ENCODE data around the gene TSN. TPM values are rescaled to one million over a fixed set of nuclear protein-coding genes. Genes with fewer than 3 reads are reported as not detected.

The TSN gene
- total and polyA plus RNA-seq, 10 of the 15 experiments (the other 5 are each of a cell fraction or from before 2014, with no cell fraction given), result 45.6 to 102 (median 59.2) TPM

GRCh38 chr2:121777699-121778058 is 22.2 kb downstream of the TSN start:
- H4K20me1 ChIP-seq (ENCODE audit: control insufficient read depth, insufficient read depth), result no peaks in the 10 kb centered on the region
- intact Hi-C loops (cut with micrococcal nuclease; ENCODE audit: unreplicated experiment), result no loop called here
- CTCF ChIA-PET, result no interaction called here
- H3K79me2 ChIP-seq (ENCODE audit: control insufficient read depth, insufficient read depth, low read length), result no peaks in the 10 kb centered on the region
- in situ Hi-C loops (cut with MboI), result no loop called here
- H3K36me3 ChIP-seq (ENCODE audit: control insufficient read depth in 2 of 2, insufficient read depth in 2 of 2, low read length in 1 of 2), result no peaks in the 10 kb centered on the region
- ATAC-seq (no peak), DNase-seq (ENCODE audit: low read depth, low spot score) (no peak), FAIRE-seq (no peak)
- no peak overlapping the region for H3K4me3 ChIP-seq
- H3K4me1 ChIP-seq (ENCODE audit: control insufficient read depth, insufficient read depth, low read length), result no peaks in the 10 kb centered on the region
- no peak overlapping the region for H3K27ac ChIP-seq (ENCODE audit: control insufficient read depth, insufficient read depth)
- RAD21 ChIA-PET (ENCODE audit: unreplicated experiment), result no interaction called here
- no peak overlapping the region for H3K9ac ChIP-seq (ENCODE audit: control insufficient read depth, insufficient read depth, low read length)
- H3K9me3 ChIP-seq (replicated peaks; ENCODE audit: control insufficient read depth, insufficient read depth, low read length), result no peaks in the 10 kb centered on the region
- H2AFZ ChIP-seq (ENCODE audit: control insufficient read depth, low read depth, low read length), result no peak overlapping the region
- no peaks in the 10 kb centered on the region for H3K27me3 ChIP-seq (replicated peaks in 1 of 2; ENCODE audit: control insufficient read depth in 2 of 2, insufficient read depth in 2 of 2, low read length in 1 of 2)
- SMC1A ChIA-PET (ENCODE audit: uncharacterized antibody, unreplicated experiment), result no interaction called here
- TF ChIP-seq PAX5 (IDR thresholded peaks at IDR 0.05; ENCODE audit: borderline replicate concordance, low read depth, low read length) (no peak), ESRRA (IDR thresholded peaks at IDR 0.05; ENCODE audit: low read length) (no peak), NFYA (IDR thresholded peaks at IDR 0.05; ENCODE audit: borderline replicate concordance, low read depth, low read length) (no peak), TARDBP (IDR thresholded peaks at IDR 0.05; ENCODE audit: borderline replicate concordance) (no peak)
- POLR2A ChIA-PET, result no interaction called here
- H3K4me2 ChIP-seq (ENCODE audit: control insufficient read depth, insufficient read depth), result no peak overlapping the region
- 42% methylated on average over 1 of the region's 1 CpG for WGBS (ENCODE audit: insufficient coverage, insufficient replicate concordance, low lambda C conversion rate, missing lambda C conversion rate)
- BruUV-seq (replicated peaks), result no TSS peak

GRCh38 chr2:121778741-121779487 is 23.5 kb downstream of the TSN start:
- Histone ChIP-seq H4K20me1 (ENCODE audit: control insufficient read depth, insufficient read depth) (no peaks in the 10 kb centered on the region), H3K9me3 (replicated peaks; ENCODE audit: control insufficient read depth, insufficient read depth, low read length) (no peaks in the 10 kb centered on the region), H3K27ac (ENCODE audit: control insufficient read depth, insufficient read depth) (no peak overlapping the region), H3K79me2 (ENCODE audit: control insufficient read depth, insufficient read depth, low read length) (no peaks in the 10 kb centered on the region), H3K4me1 (ENCODE audit: control insufficient read depth, insufficient read depth, low read length) (no peaks in the 10 kb centered on the region), H3K9ac (ENCODE audit: control insufficient read depth, insufficient read depth, low read length) (no peak overlapping the region), H2AFZ (ENCODE audit: control insufficient read depth, low read depth, low read length) (no peak overlapping the region), H3K36me3 (ENCODE audit: control insufficient read depth in 2 of 2, insufficient read depth in 2 of 2, low read length in 1 of 2) (no peaks in the 10 kb centered on the region), H3K27me3 (replicated peaks in 1 of 2; ENCODE audit: control insufficient read depth in 2 of 2, insufficient read depth in 2 of 2, low read length in 1 of 2) (no peaks in the 10 kb centered on the region), H3K4me3 (no peak overlapping the region), H3K4me2 (ENCODE audit: control insufficient read depth, insufficient read depth) (no peak overlapping the region)
- ChIA-PET POLR2A (no interaction called here), RAD21 (ENCODE audit: unreplicated experiment) (no interaction called here), SMC1A (ENCODE audit: uncharacterized antibody, unreplicated experiment) (interaction anchor here (0.6 kb wide), 1 partner anchor 13 kb away, joined by 3 read pairs; no protein-coding TSS in a partner anchor), CTCF (interaction anchor here (1.1 kb wide), 1 partner anchor 32 kb away, joined by 5 read pairs; no protein-coding TSS in a partner anchor)
- in situ Hi-C loops (cut with MboI), result no loop called here
- intact Hi-C loops (cut with micrococcal nuclease; ENCODE audit: unreplicated experiment), result no loop called here
- no TSS peak for BruUV-seq (replicated peaks)
- FAIRE-seq, result no peak
- WGBS (ENCODE audit: insufficient coverage, insufficient replicate concordance, low lambda C conversion rate, missing lambda C conversion rate), result 47% methylated on average over 7 of the region's 7 CpGs
- no peak for TF ChIP-seq GABPA (IDR thresholded peaks at IDR 0.05; ENCODE audit: low read depth)
- TF ChIP-seq USF1 (IDR thresholded peaks at IDR 0.05; ENCODE audit: borderline replicate concordance, extremely low read length, insufficient read depth, low read depth, low read length), result no peak
- no peak for ATAC-seq
- no peak for DNase-seq (ENCODE audit: low read depth, low spot score)
